HG03575 (cell line): Measurements from ENCODE around the gene EPC1.
"Not testable (repeated sequence)": the region's sequence is repeated elsewhere in the genome, so short reads cannot be mapped to it uniquely, and the experiment has no call there.

Experiments used
- ATAC-seq: cut with Tn5 transposase; IDR thresholded peaks from one replicate; pipeline ENCODE4 v1.9.1; 2021; ENCODE audit not compliant: unreplicated experiment, insufficient number of reproducible peaks, low FRiP score; ENCODE audit errors: extremely low read depth

EPC1 gene

DNA sequence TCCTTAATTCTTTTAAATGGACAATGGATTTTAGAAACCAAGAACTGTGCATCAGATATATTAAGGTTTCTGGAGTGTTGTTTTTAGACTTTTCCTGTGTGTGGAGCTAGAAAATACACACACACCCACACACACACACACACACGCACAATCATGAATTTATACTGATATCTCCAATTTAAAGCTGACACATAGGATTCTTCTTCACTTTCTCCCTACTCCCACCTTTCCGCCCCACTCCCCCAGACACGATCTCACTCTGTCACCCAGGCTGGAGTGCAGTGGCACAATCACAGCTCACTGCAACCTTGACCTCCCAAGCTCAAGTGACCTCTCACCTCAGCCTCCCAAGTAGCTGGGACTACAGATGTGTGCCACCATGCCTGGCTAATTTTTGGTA, 100.3 kb downstream of the EPC1 start:
- no peak for ATAC-seq

- no peak for ATAC-seq
Observed at GRCh38 chr10:32245760-32246159, 101.2 kb downstream of the EPC1 start.

- ATAC-seq, result no peak
Observed at GRCh38 chr10:32244421-32245207, 102.3 kb downstream of the EPC1 start.

- no peak for ATAC-seq
Observed at GRCh38 chr10:32244011-32244410, 102.9 kb downstream of the EPC1 start.

GRCh38 chr10:32241946-32242345, 105.0 kb downstream of the EPC1 start:
- ATAC-seq, result no peak

- ATAC-seq, result no peak
Observed at GRCh38 chr10:32240471-32240870, 106.5 kb downstream of the EPC1 start.

DNA sequence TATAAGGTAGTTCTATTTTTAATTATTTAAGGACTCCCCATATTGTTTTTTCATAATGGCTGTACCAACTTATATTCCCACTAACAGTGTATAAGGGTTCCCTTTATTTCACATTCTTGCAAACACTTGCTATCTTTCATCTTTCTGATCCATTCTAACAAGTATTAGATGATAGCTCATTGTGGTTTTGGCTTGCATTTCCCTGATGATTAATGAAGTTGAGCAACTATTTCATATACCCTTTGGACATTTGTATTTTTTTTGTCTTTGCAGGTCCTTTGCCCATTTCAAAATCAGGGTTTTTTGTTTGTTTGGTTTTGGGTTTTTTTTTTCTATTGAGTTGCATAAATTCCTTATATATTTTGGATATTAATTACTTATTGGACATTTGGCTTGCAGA, 107.2 kb downstream of the EPC1 start:
- no peak for ATAC-seq

- ATAC-seq, result no peak
Observed at GRCh38 chr10:32237644-32238345, 109.2 kb downstream of the EPC1 start.

DNA sequence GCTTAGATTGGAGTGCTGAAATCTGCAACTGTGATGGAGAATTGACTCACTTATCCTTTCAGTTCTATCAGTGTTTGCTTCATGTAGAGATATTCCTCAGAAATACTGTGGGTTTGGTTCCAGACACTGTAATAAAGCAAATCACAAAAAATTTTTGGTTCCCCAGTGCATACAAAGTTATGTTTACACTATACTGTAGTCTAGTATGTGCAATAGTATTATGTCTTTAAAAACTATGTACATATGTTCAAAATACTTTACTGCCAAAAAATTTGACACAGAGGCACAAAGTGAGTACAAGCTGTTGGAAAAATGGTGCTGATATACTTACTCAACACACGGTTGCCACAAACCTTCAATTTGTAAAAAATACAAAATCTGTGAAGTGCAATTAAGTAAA, 112.5 kb downstream of the EPC1 start:
- no peak for ATAC-seq

DNA sequence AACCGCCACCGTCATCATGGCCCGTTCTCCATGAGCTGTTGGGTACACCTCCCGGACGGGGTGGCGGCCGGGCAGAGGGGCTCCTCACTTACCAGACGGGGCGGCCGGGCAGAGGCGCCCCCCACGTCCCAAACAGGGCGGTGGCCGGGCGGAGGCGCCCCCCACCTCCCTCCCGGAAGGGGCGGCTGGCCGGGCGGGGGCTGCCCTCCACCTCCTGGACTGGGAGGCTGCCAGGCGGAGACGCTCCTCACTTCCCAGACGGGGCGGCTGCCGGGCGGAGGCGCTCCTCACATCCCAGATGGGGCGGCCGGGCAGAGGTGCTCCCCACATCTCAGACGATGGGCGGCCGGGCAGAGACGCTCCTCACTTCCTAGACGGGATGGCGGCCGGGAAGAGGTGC, 113.6 kb downstream of the EPC1 start:
- not testable (repeated sequence) for ATAC-seq

GRCh38 chr10:32232378-32232777, 114.6 kb downstream of the EPC1 start:
- no peak for ATAC-seq

- ATAC-seq, result not testable (repeated sequence)
Observed at GRCh38 chr10:32229788-32230187, 117.2 kb downstream of the EPC1 start.

GRCh38 chr10:32229170-32229569, 117.8 kb downstream of the EPC1 start:
- ATAC-seq, result no peak

GRCh38 chr10:32227802-32228201, 119.2 kb downstream of the EPC1 start:
- ATAC-seq, result no peak

GRCh38 chr10:32226624-32227023, 120.3 kb downstream of the EPC1 start:
- ATAC-seq, result no peak

DNA sequence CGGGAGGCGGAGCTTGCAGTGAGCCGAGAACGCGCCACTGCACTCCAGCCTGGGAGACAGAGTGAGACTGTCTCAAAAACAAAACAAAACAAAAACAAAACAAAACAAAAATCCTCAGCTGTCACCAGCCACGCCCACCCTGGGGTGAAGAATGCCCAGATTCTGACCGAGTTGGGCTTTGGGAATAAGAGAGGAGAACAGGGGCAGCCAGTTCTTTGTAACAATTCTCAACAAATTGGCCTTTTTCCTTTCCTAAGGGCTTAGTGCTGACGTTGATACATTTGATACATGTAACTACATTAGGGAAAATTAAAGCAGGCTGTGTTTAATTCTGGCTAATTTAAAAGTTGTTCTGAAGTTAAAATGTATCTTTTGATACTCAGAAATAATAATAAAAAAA, 121.0 kb downstream of the EPC1 start:
- ATAC-seq, result no peak

GRCh38 chr10:32222376-32222775, 124.6 kb downstream of the EPC1 start:
- ATAC-seq, result not testable (repeated sequence)

GRCh38 chr10:32219156-32219555, 127.8 kb downstream of the EPC1 start:
- ATAC-seq, result not testable (repeated sequence)

DNA sequence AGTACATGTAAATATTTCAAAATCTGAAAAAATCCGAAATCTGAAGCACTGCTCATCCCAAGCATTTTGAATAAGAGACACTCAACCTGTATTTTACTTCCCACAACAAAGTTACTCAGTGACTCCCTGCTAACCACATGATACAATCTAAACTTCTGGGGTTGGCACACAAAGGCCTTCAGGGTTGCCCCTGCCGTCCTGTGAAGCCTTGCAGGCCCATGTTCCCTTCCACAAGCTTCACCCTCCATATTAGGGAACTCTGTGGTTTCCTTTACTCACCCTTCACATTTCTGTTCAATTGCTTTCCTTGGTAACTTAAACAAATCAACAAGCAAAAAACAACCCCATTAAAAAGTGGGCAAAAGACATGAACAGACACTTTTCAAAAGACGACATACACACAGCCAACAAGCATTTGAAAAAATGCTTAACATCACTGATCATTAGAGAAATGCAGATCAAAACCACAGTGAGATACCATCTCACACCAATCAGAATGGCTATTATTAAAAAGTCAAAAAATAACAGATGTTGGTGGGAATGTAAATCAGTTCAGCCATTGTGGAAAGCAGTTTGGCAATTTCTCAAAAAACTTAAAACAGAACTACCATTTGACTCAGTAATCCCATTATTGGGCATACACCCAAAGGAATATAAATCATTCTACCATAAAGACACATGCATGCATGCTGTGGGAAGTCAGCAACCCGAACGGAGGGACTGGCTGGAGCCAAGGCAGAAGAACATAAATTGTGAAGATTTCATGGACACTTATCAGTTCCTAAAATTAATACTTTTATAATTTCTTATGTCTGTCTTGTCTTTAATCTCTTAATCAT, 128.5 kb downstream of the EPC1 start:
- ATAC-seq, result not testable (repeated sequence)
